GM23338 (cell line): Measurements from ENCODE around the gene PSMB2.

Experiments used
- CREB1 ChIP-seq: fragments of 250-450 bp; sonication (Bioruptor Pico); IDR thresholded peaks from 2 replicates; pipeline ENCODE4 v1.5.0; 2020; ENCODE audit warnings: low read depth, mild to moderate bottlenecking, moderate library complexity
- EZH2 ChIP-seq: fragments of 200-600 bp; sonication (generic); IDR thresholded peaks from one replicate; pipeline ENCODE4 v1.8.0; 2017; ENCODE audit warnings: antibody characterized with exemption, mild to moderate bottlenecking, low read depth; ENCODE audit not compliant: unreplicated experiment
- EZH2phosphoT487 ChIP-seq: fragments of 200-600 bp; sonication (generic); IDR thresholded peaks from one replicate; pipeline ENCODE4 v1.8.1; 2018; ENCODE audit warnings: antibody characterized with exemption; ENCODE audit not compliant: unreplicated experiment
- JUNB ChIP-seq: IDR thresholded peaks from one replicate; pipeline ENCODE4 v1.6.1; 2016; ENCODE audit warnings: antibody characterized with exemption; ENCODE audit not compliant: unreplicated experiment
- POLR2AphosphoS5 ChIP-seq: IDR thresholded peaks from 2 replicates; pipeline ENCODE4 v1.6.1; 2016; ENCODE audit warnings: antibody characterized with exemption, low read depth
- STAT1 ChIP-seq: IDR thresholded peaks from one replicate; pipeline ENCODE4 v1.6.1; 2016; ENCODE audit warnings: antibody characterized with exemption; ENCODE audit not compliant: unreplicated experiment
- ZNF331 ChIP-seq: fragments of 250-450 bp; sonication (Bioruptor Pico); IDR thresholded peaks from 2 replicates; pipeline ENCODE4 v1.5.0; 2020; ENCODE audit warnings: low read depth, mild to moderate bottlenecking, moderate library complexity
- TF ChIP-seq, protein P1 (sequence below), 2 experiments: fragments of 200-600 bp in 1 of 2; sonication (generic) in 1 of 2; conservative IDR thresholded peaks; 2 replicates each; pipeline versions ENCODE4 v1.5.1 to v1.6.1; 2016 to 2017; ENCODE audit warnings: antibody characterized with exemption in 2 of 2, low read depth in 2 of 2, mild to moderate bottlenecking in 2 of 2, moderate library complexity in 1 of 2
- TF ChIP-seq, protein P2 (sequence below): IDR thresholded peaks from 2 replicates; pipeline ENCODE4 v1.6.1; 2016; ENCODE audit warnings: antibody characterized with exemption
- TF ChIP-seq, protein P3 (sequence below): IDR thresholded peaks from one replicate; pipeline ENCODE4 v1.6.1; 2018; ENCODE audit warnings: antibody characterized with exemption; ENCODE audit not compliant: unreplicated experiment

DNA sequence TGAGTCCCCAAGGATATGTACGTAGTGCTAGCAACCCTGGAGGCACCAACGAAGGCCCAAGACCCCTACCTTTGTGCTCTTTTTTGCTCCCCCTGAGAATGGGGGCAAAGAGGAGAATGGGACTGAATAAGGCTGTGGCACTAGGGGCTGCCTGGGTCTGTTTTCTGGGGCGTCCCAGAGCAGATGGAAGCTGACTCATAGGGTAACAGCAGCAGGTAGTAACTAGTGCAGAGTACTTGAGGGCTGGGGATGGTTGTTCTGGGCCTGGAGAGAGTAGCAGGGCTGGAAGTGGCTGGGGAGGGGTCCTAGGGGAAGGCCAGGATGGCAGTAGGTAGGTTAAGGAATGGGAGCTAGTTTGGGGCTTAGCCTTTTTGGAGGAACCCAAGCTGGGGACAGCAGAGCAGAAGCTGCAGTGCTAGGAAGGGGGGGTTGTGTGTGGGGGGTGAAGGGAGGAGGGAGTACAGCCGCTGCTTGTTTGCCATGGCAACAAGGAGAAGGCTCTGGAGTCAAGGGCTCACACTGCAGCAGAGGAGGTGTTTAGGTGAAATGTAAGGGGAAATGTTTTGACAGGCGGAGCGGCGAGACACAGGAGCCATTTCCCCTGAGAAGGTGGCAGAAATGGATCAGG lies 81.9 kb downstream of the PSMB2 start:
- TF ChIP-seq, protein P1, sequence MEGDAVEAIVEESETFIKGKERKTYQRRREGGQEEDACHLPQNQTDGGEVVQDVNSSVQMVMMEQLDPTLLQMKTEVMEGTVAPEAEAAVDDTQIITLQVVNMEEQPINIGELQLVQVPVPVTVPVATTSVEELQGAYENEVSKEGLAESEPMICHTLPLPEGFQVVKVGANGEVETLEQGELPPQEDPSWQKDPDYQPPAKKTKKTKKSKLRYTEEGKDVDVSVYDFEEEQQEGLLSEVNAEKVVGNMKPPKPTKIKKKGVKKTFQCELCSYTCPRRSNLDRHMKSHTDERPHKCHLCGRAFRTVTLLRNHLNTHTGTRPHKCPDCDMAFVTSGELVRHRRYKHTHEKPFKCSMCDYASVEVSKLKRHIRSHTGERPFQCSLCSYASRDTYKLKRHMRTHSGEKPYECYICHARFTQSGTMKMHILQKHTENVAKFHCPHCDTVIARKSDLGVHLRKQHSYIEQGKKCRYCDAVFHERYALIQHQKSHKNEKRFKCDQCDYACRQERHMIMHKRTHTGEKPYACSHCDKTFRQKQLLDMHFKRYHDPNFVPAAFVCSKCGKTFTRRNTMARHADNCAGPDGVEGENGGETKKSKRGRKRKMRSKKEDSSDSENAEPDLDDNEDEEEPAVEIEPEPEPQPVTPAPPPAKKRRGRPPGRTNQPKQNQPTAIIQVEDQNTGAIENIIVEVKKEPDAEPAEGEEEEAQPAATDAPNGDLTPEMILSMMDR (conservative IDR thresholded peaks at IDR 0.05; ENCODE audit: low read depth in 2 of 2): no peak
- TF ChIP-seq EZH2 (no peak), POLR2AphosphoS5 (no peak), JUNB (no peak), EZH2phosphoT487 (no peak), CREB1 (CRISPR knock-in tag) (no peak), STAT1 (no peak), ZNF331 (CRISPR knock-in tag) (no peak)
- TF ChIP-seq, protein P2, sequence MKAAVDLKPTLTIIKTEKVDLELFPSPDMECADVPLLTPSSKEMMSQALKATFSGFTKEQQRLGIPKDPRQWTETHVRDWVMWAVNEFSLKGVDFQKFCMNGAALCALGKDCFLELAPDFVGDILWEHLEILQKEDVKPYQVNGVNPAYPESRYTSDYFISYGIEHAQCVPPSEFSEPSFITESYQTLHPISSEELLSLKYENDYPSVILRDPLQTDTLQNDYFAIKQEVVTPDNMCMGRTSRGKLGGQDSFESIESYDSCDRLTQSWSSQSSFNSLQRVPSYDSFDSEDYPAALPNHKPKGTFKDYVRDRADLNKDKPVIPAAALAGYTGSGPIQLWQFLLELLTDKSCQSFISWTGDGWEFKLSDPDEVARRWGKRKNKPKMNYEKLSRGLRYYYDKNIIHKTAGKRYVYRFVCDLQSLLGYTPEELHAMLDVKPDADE: no peak
- TF ChIP-seq, protein P3, sequence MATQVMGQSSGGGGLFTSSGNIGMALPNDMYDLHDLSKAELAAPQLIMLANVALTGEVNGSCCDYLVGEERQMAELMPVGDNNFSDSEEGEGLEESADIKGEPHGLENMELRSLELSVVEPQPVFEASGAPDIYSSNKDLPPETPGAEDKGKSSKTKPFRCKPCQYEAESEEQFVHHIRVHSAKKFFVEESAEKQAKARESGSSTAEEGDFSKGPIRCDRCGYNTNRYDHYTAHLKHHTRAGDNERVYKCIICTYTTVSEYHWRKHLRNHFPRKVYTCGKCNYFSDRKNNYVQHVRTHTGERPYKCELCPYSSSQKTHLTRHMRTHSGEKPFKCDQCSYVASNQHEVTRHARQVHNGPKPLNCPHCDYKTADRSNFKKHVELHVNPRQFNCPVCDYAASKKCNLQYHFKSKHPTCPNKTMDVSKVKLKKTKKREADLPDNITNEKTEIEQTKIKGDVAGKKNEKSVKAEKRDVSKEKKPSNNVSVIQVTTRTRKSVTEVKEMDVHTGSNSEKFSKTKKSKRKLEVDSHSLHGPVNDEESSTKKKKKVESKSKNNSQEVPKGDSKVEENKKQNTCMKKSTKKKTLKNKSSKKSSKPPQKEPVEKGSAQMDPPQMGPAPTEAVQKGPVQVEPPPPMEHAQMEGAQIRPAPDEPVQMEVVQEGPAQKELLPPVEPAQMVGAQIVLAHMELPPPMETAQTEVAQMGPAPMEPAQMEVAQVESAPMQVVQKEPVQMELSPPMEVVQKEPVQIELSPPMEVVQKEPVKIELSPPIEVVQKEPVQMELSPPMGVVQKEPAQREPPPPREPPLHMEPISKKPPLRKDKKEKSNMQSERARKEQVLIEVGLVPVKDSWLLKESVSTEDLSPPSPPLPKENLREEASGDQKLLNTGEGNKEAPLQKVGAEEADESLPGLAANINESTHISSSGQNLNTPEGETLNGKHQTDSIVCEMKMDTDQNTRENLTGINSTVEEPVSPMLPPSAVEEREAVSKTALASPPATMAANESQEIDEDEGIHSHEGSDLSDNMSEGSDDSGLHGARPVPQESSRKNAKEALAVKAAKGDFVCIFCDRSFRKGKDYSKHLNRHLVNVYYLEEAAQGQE: no peak
